Middle frontal gyrus (tissue), 1 donor: Measurements from ENCODE around the gene FMO2.
A peak's percentile ranks its signal among the peaks of the same experiment; 100 is the strongest.
"Not testable (repeated sequence)": the region's sequence is repeated elsewhere in the genome, so short reads cannot be mapped to it uniquely, and the experiment has no call there.

Source experiments
- DNase-seq: peaks from one replicate; pipeline ENCODE4 v3.0.0-alpha.2; 2015; ENCODE audit warnings: low spot score; ENCODE audit errors: extremely low spot score

FMO2 gene

DNA sequence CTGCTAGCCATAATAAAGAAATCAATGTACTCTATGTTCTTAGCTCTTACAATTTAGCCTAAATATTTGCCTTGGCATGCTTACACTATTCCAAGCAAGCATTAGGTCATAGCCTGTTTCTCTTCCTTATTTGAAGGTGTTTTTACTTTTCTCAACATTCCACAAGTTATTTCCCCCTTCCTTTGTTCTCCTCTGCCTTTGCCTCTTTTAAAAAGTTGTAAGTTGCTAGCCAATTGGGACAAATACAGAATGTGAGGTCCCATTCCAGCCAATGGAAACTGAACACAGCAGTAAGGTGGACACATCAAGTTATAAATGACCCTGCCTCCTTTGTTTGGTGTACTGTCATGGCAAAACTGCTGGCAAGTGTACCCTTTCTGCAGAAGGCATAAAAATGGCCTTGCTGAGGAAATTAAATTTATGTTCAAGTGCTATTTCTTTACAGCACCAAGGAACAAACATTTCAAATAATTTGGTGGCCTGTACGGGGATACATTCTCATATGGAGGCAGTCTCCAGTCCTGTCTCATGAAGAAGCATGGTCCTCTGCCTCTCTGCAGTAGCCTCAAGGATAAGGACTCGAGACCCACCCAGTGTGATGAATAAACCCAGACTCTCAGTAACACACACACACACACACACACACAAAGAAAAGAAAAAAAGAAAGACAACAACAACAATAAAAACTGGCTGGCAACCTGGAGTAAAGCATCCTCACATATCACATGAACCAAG, 34.4 kb downstream of the FMO2 start:
- DNase-seq = no peak

DNA sequence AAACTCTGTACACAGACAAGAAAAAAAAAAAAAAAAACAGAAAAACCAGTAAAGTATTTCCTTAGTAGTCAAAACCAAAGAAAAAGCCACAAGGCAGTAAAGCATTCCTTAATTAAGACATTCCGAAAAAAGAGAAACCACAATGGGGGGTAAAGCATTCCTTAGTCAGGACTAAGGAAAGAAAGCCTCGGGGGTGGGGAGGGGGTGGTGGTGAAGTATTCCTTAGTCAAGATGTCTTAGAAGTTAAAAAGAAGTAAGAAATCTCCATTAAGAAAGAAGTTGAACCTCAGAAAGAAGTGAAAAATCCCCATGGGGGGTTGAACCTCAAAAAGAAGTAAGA, 35.0 kb downstream of the FMO2 start:
- DNase-seq = no peak

DNA sequence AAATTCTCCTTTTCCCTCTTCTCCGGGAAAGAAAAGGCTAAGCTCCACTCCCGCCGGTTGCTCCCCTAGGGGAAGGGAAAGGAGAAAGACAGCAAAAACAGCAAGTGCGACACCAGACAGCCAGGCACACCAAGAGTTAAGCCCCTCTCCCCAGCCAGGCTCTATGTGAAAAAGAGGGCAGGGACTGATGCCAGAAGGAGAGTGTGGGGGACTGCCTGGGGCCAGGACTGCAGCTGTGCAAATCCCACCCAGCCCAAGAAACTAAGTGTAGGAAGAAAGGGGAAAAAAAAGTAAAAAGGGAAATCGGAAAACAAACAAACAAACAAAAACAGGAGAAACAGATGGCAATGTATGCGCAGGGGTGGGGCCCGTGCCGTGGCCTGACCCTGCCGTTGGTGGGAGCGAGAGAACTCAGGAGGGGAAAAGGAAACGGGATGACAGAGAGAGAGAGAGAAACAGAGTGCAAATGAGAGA, 35.5 kb downstream of the FMO2 start:
- DNase-seq = no peak

DNA sequence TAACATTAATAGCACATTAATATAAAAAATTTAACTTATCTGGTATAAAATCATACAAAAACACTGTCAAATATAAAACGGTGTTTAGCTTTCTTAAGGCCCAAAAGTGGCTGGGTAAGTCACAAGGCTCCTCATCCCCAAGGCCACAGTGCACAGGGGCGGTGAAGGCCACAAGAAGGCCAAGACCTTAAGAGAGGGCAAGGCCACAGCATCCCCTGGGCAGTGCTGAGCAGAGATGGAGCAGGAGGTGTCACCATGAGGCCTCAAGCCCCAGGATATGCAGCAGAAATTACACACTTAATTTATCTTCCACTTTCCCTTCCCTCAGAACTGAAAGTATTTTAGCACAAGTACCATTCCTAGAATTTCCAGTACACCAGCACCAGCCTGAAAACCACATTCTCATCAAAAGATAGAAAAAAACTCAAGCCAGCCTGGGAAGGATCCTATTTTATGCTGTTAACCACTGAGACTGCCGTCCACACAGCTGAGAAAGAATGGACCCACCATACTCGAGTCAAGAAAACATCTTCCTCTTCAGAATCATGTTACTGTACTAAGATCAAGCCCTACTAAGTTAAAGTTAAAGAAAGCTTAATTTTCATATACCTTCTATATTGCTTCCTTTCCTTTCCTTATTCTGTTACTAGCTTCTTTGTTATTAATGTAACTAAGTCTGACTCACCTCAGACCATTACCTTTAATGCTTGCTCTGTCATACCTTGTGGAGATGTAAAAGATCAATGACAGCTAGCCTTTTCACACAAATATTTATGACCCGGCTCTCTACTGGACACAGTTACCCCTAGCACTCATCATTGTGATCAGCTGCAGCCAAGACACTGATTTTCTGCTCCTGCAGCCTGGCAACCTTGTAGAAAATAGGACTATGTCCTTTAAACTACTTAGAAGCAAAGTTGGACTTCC, 36.8 kb downstream of the FMO2 start:
- DNase-seq = no peak

DNA sequence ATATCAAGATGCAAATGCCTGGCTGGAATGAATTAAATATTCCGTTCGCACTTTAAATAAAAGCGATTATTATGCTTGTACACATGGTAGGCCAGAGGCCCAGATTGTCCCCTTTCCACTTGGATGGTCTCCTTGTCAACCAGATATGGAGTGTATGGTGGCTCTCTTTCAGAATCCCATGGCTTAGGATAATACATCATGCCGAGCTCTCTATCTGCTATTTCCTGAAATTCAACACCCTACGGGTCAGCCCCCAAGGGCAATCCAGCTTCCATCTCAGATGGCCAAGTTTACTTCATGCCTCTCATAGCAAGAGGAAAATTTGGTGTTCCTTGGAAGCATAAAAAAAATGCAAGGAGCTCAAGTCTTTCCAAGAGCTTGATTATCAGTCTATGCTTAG, 37.8 kb downstream of the FMO2 start:
- DNase-seq = no peak

DNA sequence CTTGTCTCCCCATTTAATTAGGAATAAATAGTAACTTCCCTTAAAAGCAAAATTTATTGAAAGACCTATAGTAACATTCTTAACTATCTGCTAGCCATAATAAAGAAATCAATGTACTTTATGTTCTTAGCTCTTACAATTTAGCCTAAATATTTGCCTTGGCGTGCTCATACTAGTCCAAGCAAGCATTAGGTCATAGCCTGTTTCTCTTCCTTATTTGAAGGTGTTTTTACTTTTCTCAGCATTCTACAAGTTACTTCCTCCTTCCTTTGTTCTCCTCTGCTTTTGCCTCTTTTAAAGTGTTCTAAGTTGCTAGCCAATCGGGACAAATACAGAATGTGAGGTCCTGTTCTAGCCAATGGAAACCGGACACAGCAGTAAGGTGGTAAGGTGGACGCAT, 39.2 kb downstream of the FMO2 start:
- DNase-seq = not testable (repeated sequence)

DNA sequence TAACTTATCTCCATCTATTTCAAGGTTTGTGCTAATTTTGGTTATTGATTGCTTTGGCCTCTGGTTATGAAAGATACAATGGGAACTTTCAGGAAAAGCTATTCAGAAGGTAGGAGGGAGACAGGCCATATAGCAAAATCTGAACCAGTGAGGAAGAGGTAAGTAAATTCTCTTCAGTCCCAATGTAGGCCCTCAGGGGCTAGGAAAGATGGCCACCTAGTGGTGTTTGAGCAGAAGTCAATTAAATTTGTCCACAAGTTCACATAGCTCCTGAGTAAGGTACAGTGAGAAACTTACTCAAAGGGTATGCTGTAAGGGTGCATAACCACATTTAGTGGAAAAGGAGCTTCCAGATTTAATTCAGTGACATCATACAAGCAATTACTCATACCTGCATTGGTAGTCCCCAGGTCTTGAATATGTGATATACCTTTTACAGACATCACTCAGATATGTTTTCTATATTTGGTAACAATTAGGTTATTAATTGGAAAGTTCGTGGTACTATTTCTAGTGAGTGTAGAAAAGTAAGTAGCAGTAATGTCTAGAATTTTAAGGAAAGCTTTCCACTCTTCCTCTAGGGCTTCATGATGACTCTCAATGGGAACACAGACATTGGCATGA, 41.8 kb downstream of the FMO2 start:
- DNase-seq = peak; percentile 47

DNA sequence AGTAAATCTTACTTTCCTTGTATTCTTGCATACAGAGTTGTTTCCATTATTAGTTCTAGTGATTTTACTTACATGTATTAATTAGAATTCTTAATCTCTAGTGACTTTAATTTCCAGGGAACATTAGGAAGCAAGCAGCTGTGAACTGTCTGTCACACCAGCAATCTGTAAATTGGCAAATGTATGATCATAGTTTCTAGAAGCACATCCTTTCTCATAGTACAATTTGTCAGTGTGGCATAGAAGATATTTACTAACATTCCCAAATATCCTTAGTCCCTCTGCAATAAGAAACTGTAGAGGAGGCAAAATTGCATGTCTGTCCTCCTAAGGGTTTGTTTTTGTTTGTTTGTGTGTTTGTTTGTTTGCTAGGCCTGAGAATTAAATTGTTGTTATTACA, 46.2 kb downstream of the FMO2 start:
- no peak for DNase-seq

DNA sequence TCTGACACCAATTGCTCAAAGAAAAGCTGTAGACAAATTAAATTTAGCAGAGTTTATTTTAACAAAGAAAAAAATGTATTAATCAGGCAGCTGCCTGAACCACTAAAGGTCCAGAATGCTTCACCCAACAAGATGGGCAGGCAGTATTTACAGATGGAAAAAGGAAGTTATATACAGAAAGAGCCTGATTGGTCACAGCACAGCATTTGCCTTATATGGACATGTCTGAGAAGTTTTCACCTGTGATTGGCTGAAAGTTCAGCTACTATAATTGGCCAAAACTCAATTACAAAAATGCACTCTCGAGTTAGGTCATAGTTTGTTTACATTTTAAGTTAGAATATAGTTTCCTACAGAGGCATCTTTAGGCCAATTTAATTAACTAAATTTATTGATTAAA, 48.1 kb downstream of the FMO2 start:
- DNase-seq = no peak

DNA sequence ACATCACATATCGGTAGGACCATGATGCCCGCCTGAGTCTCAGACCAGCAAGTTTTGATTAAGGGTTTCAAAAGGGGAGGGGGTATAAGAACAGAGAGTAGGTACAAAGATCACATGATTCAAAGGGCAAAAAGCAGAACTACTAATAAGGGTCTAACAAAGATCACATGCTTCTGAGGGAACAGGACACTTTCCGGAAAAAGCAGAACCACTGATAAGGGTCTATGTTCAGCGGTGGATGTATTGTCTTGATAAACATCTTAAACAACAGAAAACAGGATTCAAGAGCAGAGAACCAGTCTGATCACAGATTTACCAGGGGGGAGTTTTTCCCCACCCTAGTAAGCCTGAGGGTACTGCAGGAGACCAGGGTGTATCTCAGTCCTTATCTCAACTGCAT, 51.1 kb downstream of the FMO2 start:
- not testable (repeated sequence) for DNase-seq

DNA sequence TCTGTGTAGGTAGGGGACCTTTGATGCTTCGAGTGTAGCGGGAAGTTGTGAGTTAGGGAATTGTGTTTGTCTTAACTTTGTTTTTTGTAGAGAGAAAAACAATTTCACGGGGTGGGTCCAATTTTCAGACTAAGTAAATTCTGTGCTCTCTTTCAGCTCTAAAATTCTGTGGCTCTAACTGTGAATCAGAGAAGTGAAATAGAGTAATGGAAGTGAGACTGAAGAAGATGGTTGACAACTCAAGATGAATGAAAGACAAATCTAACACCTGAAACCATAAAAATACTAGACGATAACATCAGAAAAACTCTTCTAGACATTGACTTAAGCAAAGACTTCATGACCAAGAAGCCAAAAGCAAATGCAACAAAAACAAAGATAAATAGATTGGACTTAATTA, 58.8 kb downstream of the FMO2 start:
- no peak for DNase-seq

DNA sequence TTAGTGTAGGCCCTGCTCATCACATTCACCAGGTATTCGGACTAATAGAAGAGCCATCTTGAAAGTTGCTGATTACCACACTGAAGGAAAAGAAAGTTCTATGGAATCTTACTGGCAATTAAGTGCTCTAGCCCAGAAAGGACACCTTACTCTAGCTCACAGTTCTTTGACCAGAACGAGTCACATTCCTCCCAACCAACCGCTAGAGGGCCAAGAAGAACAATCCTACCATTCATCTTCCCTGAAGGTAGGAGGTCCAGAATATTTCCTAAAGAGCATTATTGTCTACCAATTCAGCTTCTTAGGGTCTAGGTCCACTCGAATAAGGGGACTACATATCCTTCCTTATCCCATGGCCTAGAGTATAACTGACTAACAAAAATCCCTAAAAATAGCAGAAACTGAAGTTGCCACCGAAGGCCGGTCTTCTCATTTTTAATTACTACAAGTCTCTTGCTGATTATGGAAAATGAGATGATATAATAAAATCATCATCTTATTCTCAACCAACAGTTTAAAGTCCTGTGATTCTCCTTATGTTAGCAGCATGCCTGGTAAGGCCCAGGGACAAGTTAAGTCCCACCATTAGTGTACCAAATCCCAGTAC, 60.5 kb downstream of the FMO2 start:
- no peak for DNase-seq

DNA sequence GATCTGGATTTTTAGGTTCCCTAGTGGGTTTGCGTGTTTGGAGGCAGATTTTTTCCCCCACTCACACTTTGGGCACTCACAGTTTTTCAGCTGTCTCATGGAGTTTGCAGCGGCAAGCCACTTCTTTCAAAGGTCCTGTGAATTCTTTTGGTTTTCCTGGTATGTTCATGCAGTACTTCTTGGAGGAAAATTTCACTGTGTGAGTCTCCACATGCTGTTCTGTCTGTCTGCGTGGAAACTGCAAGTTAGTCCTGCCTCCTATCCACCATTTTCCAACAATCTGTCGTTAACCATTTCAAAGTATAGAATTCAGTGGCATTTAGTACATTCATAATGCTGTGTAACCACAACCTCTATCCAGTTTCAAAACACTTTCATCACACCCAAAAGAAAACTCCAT, 62.4 kb downstream of the FMO2 start:
- no peak for DNase-seq

DNA sequence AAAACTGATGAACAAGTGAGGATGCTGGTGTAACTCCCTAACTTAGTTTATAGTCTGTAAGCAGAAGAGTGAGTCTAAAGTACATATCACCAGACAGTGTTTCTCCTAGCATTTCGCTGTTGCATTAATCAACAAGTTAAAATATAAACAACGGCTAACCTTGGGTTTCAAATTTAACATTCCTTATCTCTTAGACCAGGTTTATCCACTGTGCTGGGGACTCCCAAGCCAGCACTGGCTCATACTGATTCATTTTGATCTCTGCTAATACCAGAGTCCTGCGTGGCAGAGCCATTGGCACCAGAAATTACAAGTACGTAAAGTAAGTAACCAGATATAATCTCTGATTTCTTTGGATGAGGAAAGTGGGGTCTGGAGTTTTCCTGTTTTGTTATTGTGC, 63.2 kb downstream of the FMO2 start, which contains the start of gene FMO1:
FMO1 (plus strand) TSS at position 193 of the 400 bp plus-strand sequence. CDS start 9,594 bp downstream, outside the sequence.
- no peak for DNase-seq

DNA sequence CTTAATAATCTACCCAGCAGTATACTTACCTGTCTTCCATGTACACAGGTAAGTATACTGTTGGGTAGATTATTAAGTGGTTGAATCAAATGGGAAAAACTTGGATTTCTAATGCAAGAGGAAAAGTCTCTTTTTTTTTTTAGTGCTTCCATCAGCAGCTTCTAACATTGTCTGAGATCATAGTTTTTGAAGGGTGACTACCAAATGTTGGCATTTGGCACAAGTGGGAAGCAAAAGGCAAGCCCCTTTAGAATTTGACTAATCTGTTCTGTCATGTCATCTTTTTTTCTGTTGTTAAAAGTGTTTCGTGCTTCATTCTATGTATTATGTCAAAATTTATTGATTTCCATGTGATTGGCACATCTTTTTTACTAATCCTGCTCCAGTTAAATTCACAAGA, 63.7 kb downstream of the FMO2 start:
- no peak for DNase-seq

DNA sequence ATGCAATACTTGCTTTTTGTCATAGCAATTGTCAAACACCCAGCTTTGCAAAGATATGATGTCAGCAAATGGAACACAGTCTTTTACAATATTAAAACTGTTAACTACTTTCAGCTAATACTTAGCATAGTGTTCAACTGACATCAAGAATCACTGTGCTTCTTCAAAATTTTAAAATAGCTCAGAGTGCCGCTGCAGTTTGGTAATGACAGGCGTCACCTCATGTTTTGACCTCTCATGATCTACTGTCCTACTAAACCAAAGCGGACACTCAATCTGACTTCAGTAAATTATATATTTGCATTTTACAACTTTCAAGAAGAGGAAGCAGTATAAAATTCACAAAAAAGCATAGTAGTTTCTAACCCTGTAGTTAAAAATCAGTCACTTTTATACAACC, 65.2 kb downstream of the FMO2 start:
- DNase-seq = no peak

DNA sequence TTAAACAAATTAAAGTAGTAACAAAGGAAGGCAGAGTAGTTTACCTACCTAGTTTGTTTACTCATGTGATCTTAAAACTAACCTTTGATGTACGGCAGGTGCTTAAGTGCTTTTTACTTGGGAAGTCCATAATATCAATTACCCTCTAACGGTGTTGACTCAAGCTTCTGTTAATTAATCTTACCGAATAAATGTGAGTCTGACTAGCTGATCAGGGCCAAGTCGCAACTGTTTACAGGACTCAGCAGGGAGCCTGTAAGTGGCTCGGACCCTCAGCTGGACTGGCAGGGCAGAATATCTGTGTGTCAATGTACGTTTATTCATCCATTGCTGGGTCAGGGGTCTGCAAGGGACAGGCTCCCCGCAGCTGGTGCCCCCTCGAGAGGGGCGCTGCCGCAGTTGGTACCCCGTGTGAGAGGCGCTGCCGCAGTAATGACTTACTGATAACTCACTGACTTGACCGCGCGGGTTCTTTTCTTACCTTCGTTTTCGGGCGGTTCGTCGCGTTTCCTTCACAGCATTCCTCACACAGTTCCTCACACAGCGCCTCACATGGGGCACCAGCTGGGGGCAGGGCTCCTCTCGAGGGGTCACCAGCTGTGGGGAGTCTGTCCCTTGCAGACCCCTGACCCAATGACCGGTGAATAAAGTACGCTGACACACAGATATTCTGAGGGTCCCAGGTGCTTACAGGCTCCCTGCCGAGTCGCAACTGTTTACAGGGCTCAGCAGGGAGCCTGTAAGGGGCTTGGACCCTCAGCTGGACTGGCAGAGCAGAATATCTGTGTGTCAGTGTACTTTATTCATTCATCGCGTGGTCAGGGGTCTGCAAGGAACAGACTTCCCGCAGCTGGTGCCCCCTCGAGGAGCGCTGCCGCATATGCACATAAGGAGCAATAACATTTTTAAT, 66.2 kb downstream of the FMO2 start:
- no peak for DNase-seq

DNA sequence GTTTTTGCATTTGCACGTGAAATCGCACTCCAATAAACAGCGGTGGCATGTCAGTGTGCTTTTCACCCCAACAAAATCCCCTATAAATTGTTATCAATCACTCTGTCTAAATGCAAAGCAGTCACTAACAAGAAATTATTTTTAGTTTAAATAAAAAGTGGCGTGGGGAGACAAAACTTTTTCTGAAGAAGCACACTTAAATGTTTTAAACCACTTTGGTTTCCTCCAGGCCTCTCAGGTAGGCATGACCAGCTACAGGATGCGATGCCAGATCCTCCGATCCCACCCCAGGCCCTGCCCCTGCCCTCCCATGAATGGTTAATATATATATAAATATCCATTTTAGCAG, 66.8 kb downstream of the FMO2 start:
- no peak for DNase-seq

DNA sequence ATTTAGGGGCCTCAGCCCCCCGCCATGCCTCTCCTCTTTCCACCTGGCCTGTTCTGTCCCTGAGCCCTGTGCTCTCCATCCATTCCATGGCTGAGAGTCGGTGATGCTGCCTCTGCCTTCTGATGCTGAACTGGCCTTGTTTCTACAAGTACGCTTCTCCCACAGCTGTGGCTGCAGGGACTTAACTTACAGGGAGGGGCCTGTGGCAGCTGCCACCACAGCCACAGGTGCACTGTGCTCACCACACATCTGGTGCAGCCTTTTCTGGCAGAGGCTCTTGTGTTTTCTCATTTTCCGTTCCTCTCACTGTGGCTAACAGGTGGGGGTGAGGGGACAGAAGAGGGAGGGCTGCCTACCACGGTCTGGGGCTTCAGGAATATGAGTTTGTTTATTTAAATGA, 67.4 kb downstream of the FMO2 start:
- no peak for DNase-seq

DNA sequence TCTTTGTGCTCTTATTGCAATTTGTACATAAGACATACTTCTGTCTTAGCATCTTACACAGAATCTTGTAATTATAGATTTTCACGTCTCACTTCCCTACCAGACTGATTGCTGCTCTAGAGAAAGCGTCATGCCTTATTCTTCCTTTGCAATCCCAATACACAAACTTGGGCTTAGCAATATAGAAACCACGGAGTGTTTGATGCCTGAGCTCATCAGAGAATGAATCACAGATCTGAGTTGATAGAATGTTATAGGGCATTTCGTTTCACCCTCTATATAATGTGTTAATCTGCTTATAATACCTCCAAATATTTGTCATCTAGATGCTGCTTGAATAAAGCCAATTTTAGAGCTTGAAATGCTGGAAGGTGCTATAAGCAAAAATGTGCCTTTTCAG, 69.8 kb downstream of the FMO2 start:
- DNase-seq = no peak
